Measurements from ENCODE around the gene EPB41L4B.

GRCh38 chr9:109349421-109349846 lies 28.6 kb upstream of the EPB41L4B start:
- TF ChIP-seq CTCF (conservative IDR thresholded peaks at IDR 0.05 in 1 of 2, IDR thresholded peaks at IDR 0.05 in 1 of 2; ENCODE audit: extremely low read depth in 1 of 2, insufficient read depth in 1 of 2, low read depth in 1 of 2, low read length in 2 of 2) (no peak), EZH2 (IDR thresholded peaks at IDR 0.05; ENCODE audit: borderline replicate concordance, low read length) (no peak)
